ENCODE measurements around the gene PMS2.
"Not testable (repeated sequence)": the region's sequence is repeated elsewhere in the genome, so short reads cannot be mapped to it uniquely, and the experiment has no call there.

Gene PMS2

GRCh38 chr7:5979680-5980314 is 29.1 kb downstream of the PMS2 start:
- H3K4me1 ChIP-seq (ENCODE audit: control insufficient read depth, insufficient read depth, low read length, poor library complexity, severe bottlenecking); H3K9me3 ChIP-seq (ENCODE audit: control insufficient read depth, low read length); DNase-seq; H3K27me3 ChIP-seq (replicated peaks; ENCODE audit: control insufficient read depth, insufficient read depth, low read length, poor library complexity, severe bottlenecking); H3K4me3 ChIP-seq (ENCODE audit: insufficient read depth, low read depth, low read length, poor library complexity, severe bottlenecking); H3K27ac ChIP-seq (ENCODE audit: insufficient read depth, low read length, poor library complexity, severe bottlenecking); H3K36me3 ChIP-seq (ENCODE audit: control insufficient read depth, insufficient read depth, low read length): not testable (repeated sequence)

GRCh38 chr7:5973580-5973979 is 35.3 kb downstream of the PMS2 start:
- not testable (repeated sequence) for H3K4me1 ChIP-seq (ENCODE audit: control insufficient read depth, insufficient read depth, low read length, poor library complexity, severe bottlenecking); H3K9me3 ChIP-seq (ENCODE audit: control insufficient read depth, low read length); DNase-seq; H3K27me3 ChIP-seq (replicated peaks; ENCODE audit: control insufficient read depth, insufficient read depth, low read length, poor library complexity, severe bottlenecking); H3K27ac ChIP-seq (ENCODE audit: insufficient read depth, low read length, poor library complexity, severe bottlenecking); H3K36me3 ChIP-seq (ENCODE audit: control insufficient read depth, insufficient read depth, low read length); H3K4me3 ChIP-seq (ENCODE audit: insufficient read depth, low read depth, low read length, poor library complexity, severe bottlenecking)

- not testable (repeated sequence) for H3K9me3 ChIP-seq (ENCODE audit: control insufficient read depth, low read length); H3K27ac ChIP-seq (ENCODE audit: insufficient read depth, low read length, poor library complexity, severe bottlenecking); H3K4me1 ChIP-seq (ENCODE audit: control insufficient read depth, insufficient read depth, low read length, poor library complexity, severe bottlenecking); H3K27me3 ChIP-seq (replicated peaks; ENCODE audit: control insufficient read depth, insufficient read depth, low read length, poor library complexity, severe bottlenecking); H3K36me3 ChIP-seq (ENCODE audit: control insufficient read depth, insufficient read depth, low read length); H3K4me3 ChIP-seq (ENCODE audit: insufficient read depth, low read depth, low read length, poor library complexity, severe bottlenecking); DNase-seq
These were observed 38.4 kb downstream of the PMS2 start, which contains the start of gene RSPH10B for GRCh38 chr7:5970347-5970911. Gene RSPH10B, minus strand, starts transcription at chr7:5970689. Its CDS starts 3,573 bp downstream, at chr7:5967116.

GRCh38 chr7:5963810-5964209 is 45.0 kb downstream of the PMS2 start:
- H3K4me1 ChIP-seq (ENCODE audit: control insufficient read depth, insufficient read depth, low read length, poor library complexity, severe bottlenecking); H3K9me3 ChIP-seq (ENCODE audit: control insufficient read depth, low read length); H3K4me3 ChIP-seq (ENCODE audit: insufficient read depth, low read depth, low read length, poor library complexity, severe bottlenecking); H3K27ac ChIP-seq (ENCODE audit: insufficient read depth, low read length, poor library complexity, severe bottlenecking); H3K27me3 ChIP-seq (replicated peaks; ENCODE audit: control insufficient read depth, insufficient read depth, low read length, poor library complexity, severe bottlenecking); H3K36me3 ChIP-seq (ENCODE audit: control insufficient read depth, insufficient read depth, low read length); DNase-seq: not testable (repeated sequence)

GRCh38 chr7:5963205-5963604 is 45.6 kb downstream of the PMS2 start:
- DNase-seq; H3K9me3 ChIP-seq (ENCODE audit: control insufficient read depth, low read length); H3K27me3 ChIP-seq (replicated peaks; ENCODE audit: control insufficient read depth, insufficient read depth, low read length, poor library complexity, severe bottlenecking); H3K4me1 ChIP-seq (ENCODE audit: control insufficient read depth, insufficient read depth, low read length, poor library complexity, severe bottlenecking); H3K4me3 ChIP-seq (ENCODE audit: insufficient read depth, low read depth, low read length, poor library complexity, severe bottlenecking); H3K27ac ChIP-seq (ENCODE audit: insufficient read depth, low read length, poor library complexity, severe bottlenecking); H3K36me3 ChIP-seq (ENCODE audit: control insufficient read depth, insufficient read depth, low read length): not testable (repeated sequence)

- DNase-seq, result not testable (repeated sequence)
These were observed 73.9 kb downstream of the PMS2 start for GRCh38 chr7:5934945-5935450.

GRCh38 chr7:5931905-5932644 is 76.8 kb downstream of the PMS2 start:
- DNase-seq; H3K27me3 ChIP-seq (replicated peaks; ENCODE audit: control insufficient read depth, insufficient read depth, low read length, poor library complexity, severe bottlenecking); H3K9me3 ChIP-seq (ENCODE audit: control insufficient read depth, low read length); H3K36me3 ChIP-seq (ENCODE audit: control insufficient read depth, insufficient read depth, low read length); H3K27ac ChIP-seq (ENCODE audit: insufficient read depth, low read length, poor library complexity, severe bottlenecking); H3K4me1 ChIP-seq (ENCODE audit: control insufficient read depth, insufficient read depth, low read length, poor library complexity, severe bottlenecking); H3K4me3 ChIP-seq (ENCODE audit: insufficient read depth, low read depth, low read length, poor library complexity, severe bottlenecking): not testable (repeated sequence)

More at GRCh38 chr7:5934945-5935450, 73.9 kb downstream of the PMS2 start:
- H3K27me3 ChIP-seq (replicated peaks; ENCODE audit: control insufficient read depth, insufficient read depth, low read length, poor library complexity, severe bottlenecking); H3K9me3 ChIP-seq (ENCODE audit: control insufficient read depth, low read length); H3K4me3 ChIP-seq (ENCODE audit: insufficient read depth, low read depth, low read length, poor library complexity, severe bottlenecking); H3K36me3 ChIP-seq (ENCODE audit: control insufficient read depth, insufficient read depth, low read length); H3K4me1 ChIP-seq (ENCODE audit: control insufficient read depth, insufficient read depth, low read length, poor library complexity, severe bottlenecking); H3K27ac ChIP-seq (ENCODE audit: insufficient read depth, low read length, poor library complexity, severe bottlenecking): not testable (repeated sequence)

- H3K4me3 ChIP-seq (ENCODE audit: insufficient read depth, low read depth, low read length, poor library complexity, severe bottlenecking); H3K4me1 ChIP-seq (ENCODE audit: control insufficient read depth, insufficient read depth, low read length, poor library complexity, severe bottlenecking); H3K9me3 ChIP-seq (ENCODE audit: control insufficient read depth, low read length); H3K27ac ChIP-seq (ENCODE audit: insufficient read depth, low read length, poor library complexity, severe bottlenecking); H3K36me3 ChIP-seq (ENCODE audit: control insufficient read depth, insufficient read depth, low read length); H3K27me3 ChIP-seq (replicated peaks; ENCODE audit: control insufficient read depth, insufficient read depth, low read length, poor library complexity, severe bottlenecking); DNase-seq: not testable (repeated sequence)
These were observed 77.6 kb downstream of the PMS2 start for GRCh38 chr7:5931250-5931649.

GRCh38 chr7:5930290-5930689 is 78.6 kb downstream of the PMS2 start:
- H3K27ac ChIP-seq (ENCODE audit: insufficient read depth, low read length, poor library complexity, severe bottlenecking); H3K4me1 ChIP-seq (ENCODE audit: control insufficient read depth, insufficient read depth, low read length, poor library complexity, severe bottlenecking); H3K4me3 ChIP-seq (ENCODE audit: insufficient read depth, low read depth, low read length, poor library complexity, severe bottlenecking); DNase-seq; H3K9me3 ChIP-seq (ENCODE audit: control insufficient read depth, low read length); H3K27me3 ChIP-seq (replicated peaks; ENCODE audit: control insufficient read depth, insufficient read depth, low read length, poor library complexity, severe bottlenecking); H3K36me3 ChIP-seq (ENCODE audit: control insufficient read depth, insufficient read depth, low read length): not testable (repeated sequence)

GRCh38 chr7:5926263-5926870 is 82.5 kb downstream of the PMS2 start:
- not testable (repeated sequence) for DNase-seq; H3K27me3 ChIP-seq (replicated peaks; ENCODE audit: control insufficient read depth, insufficient read depth, low read length, poor library complexity, severe bottlenecking); H3K4me3 ChIP-seq (ENCODE audit: insufficient read depth, low read depth, low read length, poor library complexity, severe bottlenecking); H3K36me3 ChIP-seq (ENCODE audit: control insufficient read depth, insufficient read depth, low read length); H3K27ac ChIP-seq (ENCODE audit: insufficient read depth, low read length, poor library complexity, severe bottlenecking); H3K4me1 ChIP-seq (ENCODE audit: control insufficient read depth, insufficient read depth, low read length, poor library complexity, severe bottlenecking); H3K9me3 ChIP-seq (ENCODE audit: control insufficient read depth, low read length)

All from effector memory CD4-positive, alpha-beta T cell (primary cell).